ENCODE measurements around the gene NEUROD2.

DNA sequence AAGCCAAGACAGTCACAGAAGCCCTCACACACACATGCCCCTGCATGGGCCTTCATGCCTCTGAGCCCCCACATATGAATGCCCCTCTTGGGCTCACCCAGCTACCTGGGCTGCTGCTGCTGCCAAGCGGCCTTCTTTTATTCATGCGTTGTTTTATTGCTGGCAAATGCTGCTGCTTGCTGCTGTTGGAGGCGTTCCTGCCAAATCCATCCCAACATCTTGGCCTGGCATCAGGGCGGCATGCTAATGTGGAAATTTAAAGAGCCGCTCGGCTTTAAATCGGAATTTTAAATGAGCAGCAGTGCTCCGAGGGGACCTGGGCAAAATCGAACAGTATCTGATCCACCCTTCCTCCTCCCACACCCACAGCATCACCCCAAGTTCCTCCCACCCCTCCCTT lies 39.0 kb downstream of the NEUROD2 start:
- TF ChIP-seq ZFP30 (CRISPR knock-in tag; IDR thresholded peaks at IDR 0.05), result no peak
- no peak for TF ChIP-seq ISL1 (CRISPR knock-in tag; IDR thresholded peaks at IDR 0.05)
- TF ChIP-seq ZFP3 (CRISPR knock-in tag; IDR thresholded peaks at IDR 0.05), result no peak
